ENCODE measurements around the gene GTF3C5.
"Not testable (repeated sequence)": the region's sequence is repeated elsewhere in the genome, so short reads cannot be mapped to it uniquely, and the experiment has no call there.

Gene GTF3C5

DNA sequence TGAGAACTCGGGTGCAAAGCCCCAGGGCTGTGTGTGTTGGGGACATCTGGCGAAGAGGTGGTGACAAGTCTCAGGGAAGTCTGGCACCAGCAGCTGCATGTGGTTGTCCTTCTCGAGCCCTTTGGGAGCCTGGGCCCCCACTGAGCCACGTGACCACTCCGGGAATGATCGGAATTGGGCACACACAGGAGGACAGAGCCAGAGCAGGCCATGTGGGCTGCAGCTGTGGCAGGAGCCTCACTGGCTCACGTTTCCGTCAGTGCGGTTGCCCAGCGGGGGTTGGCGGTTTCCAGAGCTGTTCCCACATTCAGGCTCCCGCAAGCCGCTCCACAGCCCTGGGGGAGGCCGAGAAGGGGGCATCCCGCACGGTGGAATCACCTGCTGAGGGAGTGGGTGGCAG is 24.2 kb downstream of the GTF3C5 start:
- DNase-seq (ENCODE audit: low read depth), result no peak

DNA sequence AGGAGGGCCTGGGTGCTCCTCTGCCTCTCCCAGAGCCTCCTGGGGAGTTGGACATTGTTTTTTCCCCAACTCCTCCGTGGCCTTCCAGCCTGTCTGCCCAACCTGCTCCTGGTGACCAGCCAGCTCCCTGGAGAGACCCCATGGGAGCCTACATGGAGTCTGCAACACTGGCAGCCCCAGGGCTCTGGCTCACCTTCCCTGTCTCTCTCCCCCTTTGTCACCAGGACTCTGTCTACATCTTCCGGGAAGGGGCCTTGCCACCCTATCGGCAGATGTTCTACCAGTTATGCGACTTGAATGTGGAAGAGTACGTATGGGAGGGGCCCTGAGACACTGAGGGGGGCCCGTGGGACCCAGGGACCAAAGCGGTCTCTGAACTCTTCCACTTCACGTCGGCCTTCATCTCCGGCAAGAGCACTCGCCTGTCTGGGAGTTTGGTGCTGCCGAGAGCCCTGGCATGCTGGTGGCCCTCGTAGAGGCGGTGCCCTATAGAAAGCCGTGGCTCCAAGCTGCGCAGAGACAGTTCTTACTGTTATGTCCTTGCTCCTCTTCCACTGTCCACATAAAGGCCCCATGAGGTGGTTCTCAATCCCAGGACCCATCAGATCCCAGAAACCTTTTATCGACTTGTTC is 25.1 kb downstream of the GTF3C5 start:
- no peak for DNase-seq (ENCODE audit: low read depth)

DNA sequence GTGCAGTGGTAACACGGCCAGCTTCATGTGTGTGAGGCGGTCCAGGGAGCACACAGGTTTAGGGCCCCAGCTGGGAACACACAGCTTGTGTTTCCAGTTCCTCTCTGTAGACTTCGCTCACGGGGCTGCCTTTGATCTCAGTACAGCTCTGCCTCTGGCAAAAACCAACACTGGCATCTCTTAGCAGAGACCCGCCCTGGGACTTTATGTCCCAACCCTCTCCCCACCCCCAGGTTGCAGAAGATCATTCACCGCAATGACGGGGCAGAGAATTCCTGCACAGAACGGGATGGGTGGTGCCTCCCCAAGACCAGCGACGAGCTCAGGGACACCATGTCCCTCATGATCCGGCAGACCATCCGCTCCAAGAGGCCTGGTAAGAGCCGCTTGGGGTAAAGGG is 25.7 kb downstream of the GTF3C5 start:
- DNase-seq (ENCODE audit: low read depth), result no peak

DNA sequence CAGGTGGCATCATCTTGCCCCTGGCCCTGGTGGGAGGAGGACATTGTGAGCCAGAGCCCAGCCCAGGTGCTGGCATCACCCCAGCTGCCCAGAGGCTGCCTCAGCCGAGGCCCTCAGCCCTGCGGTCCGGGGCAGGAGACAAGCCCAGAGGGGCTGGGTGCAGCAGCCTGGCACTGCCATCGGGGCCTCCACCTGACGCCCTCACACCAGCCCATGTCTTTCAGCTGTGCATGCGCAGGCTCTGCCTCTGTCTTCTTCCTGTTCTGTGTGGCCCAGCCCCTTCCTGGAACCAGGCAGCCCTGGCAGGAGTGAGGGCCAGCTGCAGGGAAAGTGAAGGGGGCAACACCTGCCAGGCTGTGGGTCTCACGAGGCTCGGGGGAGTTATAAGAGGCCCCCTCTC is 26.2 kb downstream of the GTF3C5 start:
- DNase-seq (ENCODE audit: low read depth), result no peak

DNA sequence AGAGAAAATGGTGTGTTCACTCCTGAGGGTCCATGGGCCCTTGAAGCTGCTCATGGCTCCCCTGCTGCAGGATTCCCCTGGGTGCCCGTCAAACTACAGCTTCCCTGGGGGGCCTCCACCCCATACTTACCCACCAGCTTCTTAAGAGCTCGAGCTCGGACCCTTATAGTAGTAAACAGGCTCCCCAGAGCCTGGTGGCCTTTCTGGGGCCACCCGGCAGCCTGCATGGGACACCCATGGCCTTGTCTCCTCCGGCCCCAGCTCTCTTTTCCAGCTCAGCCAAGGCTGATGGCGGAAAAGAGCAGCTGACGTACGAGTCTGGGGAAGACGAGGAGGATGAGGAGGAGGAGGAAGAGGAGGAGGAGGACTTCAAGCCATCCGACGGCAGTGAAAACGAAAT is 26.8 kb downstream of the GTF3C5 start:
- DNase-seq (ENCODE audit: low read depth), result no peak

DNA sequence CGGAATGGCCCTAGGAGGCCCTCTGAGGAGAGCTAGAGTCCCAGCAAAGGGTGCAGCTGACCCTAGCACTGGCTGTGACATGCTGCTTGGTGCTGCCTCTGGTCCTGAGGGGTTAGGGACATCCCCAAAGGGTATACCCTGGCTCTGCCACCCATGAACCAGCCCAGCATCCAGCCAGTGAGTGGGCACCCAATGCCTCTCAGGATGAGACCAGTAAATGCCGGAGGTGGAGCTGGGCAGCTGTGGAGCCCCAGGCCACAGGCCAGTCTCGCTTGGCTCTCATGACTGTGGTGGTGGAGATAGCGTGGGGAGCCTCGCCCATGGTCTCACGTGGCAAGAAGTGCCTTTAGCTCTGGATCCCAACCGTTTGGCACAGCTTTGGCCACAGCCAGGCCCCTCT is 27.3 kb downstream of the GTF3C5 start:
- no peak for DNase-seq (ENCODE audit: low read depth)

DNA sequence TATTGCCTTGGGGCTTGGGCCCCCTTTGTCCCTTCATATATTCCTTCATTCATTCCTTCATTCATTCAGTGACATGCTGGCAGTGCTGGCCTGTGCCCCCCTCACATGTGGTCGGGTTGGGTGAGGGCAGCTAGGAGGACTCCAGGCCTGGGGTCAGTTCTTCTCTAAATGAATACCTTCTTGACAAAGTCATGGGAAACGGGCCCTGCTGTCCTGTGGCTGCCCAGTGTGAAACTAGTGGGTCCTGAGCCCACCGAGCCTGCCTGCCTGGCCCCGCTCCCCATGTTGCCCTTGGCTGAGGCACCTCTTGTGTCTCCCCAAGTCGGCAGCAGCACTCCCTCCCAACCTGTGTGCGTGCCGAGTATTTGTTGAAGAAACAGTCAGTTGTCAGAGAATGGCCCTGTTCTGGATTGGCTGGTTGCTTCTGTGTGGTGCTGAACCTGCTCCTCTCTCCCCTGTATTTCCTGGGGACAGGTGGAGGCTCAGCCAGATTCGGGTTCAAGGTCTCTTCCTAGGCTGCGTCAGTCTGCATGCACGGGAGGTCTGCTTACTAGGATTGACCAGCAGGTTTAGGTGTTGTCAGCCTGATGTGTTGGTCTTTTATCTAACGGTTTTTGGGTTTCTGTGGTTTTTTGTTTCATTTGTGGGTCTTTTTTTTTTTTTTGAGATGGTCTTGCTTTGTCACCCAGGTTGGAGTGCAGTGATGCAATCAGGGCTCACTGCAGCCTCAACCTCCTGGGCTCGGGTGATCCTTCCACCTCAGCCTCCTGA is 27.9 kb downstream of the GTF3C5 start:
- no peak for DNase-seq (ENCODE audit: low read depth)

DNA sequence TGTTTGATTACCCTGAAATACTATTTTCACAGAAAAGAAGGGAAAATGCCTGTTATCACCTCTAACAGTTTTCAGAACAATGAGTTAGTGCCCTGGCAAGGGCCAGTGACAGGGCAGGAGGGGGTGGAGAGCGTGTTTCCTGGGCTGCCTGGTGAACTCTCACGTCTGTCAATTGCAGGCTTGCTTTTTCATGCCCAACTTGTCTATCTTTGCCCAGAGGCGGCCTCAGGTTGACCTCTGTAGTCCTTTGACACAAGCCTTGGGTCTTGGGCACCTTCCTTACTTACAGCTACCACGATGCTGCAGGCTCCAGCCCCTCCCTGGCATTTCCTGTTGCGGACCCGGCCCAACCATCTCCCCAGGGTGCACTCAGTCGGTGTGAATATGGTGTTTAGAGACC is 28.8 kb downstream of the GTF3C5 start:
- no peak for DNase-seq (ENCODE audit: low read depth)

DNA sequence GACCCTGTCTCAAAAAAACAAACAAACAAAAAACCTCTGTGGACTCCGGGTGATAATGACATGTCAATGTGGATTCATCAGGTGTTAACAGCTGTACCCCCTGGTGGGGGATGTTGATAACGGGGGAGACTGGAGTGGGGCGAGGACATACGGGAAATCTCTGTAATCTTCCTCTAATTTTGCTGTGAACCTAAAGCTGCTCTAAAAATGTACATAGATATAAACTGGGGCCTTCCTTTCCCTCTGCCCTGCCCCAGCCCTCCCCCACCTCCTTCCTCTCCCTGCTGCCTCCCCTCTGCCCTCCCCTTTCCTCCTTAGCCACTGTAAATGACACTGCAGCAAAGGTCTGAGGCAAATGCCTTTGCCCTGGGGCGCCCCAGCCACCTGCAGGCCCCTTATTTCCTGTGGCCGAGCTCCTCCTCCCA is 29.6 kb downstream of the GTF3C5 start:
- DNase-seq (ENCODE audit: low read depth), result no peak

DNA sequence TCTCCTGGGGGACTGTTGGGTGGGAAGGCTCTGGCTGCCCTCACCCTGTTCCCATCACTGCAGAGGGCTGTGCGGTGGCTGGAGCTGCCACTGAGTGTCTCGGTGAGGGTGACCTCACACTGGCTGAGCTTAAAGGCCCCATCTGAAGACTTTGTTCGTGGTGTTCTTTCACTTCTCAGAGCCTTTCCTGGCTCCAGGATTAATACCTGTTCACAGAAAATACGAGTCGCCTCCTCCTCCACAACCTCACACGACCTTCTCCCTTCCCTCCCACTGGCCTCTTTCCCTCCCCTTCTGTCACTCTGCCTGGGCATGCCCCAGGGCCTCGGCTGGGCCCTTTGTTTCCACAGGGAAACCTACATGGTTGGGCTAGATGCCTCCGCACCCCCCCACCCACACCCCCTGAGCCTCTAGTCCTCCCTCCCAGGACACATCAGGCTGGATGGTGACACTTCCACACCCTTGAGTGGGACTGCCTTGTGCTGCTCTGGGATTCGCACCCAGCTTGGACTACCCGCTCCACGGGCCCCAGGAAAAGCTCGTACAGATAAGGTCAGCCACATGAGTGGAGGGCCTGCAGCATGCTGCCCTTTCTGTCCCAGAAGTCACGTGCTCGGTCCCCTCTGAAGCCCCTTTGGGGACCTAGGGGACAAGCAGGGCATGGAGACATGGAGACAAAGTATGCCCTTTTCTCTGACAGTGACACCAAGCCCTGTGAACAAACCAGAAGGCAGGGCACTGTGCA is 30.4 kb downstream of the GTF3C5 start:
- not testable (repeated sequence) for DNase-seq (ENCODE audit: low read depth)

DNA sequence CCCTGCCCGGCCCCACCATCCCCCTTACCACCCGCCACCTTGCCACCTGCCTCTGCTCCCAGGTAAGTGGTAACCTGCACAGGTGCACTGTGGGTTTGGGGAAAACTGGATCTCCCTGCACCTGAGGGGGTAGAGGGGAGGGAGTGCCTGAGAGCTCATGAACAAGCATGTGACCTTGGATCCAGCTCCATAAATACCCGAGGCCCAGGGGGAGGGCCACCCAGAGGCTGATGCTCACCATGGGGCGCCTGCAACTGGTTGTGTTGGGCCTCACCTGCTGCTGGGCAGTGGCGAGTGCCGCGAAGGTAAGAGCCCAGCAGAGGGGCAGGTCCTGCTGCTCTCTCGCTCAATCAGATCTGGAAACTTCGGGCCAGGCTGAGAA is 31.0 kb downstream of the GTF3C5 start, which contains the start of gene CEL:
Gene CEL, plus strand, starts transcription at position 218 of the 382 bp plus-strand sequence. Its CDS starts 22 bp downstream, at position 240.
- not testable (repeated sequence) for DNase-seq (ENCODE audit: low read depth)

DNA sequence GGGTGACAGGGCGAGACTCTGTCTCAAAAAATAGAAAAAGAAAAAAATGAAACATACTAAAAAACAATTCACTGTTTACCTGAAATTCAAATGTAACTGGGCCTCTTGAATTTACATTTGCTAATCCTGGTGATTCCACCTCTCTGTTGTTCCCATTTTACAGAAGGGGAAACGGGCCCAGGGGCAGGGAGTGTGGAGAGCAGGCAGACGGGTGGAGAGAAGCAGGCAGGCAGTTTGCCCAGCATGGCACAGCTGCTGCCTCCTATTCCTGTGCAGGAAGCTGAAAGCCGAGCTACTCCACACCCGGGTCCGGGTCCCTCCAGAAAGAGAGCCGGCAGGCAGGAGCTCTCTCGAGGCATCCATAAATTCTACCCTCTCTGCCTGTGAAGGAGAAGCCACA is 31.8 kb downstream of the GTF3C5 start:
- DNase-seq (ENCODE audit: low read depth), result not testable (repeated sequence)

DNA sequence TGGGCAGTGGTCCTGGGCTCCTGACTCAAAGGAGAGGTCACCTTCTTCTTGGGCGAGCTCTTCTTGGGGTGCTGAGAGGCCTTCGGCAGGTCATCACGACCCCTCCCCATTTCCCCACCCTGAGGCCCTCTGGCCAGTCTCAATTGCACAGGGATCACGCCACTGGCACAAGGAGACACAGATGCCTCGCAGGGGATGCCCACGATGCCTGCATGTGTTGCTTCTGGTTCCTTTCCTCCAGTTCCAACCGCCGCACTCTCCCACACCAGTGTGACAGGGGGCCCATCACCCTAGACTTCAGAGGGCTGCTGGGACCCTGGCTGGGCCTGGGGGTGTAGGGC is 32.3 kb downstream of the GTF3C5 start:
- DNase-seq (ENCODE audit: low read depth), result no peak

DNA sequence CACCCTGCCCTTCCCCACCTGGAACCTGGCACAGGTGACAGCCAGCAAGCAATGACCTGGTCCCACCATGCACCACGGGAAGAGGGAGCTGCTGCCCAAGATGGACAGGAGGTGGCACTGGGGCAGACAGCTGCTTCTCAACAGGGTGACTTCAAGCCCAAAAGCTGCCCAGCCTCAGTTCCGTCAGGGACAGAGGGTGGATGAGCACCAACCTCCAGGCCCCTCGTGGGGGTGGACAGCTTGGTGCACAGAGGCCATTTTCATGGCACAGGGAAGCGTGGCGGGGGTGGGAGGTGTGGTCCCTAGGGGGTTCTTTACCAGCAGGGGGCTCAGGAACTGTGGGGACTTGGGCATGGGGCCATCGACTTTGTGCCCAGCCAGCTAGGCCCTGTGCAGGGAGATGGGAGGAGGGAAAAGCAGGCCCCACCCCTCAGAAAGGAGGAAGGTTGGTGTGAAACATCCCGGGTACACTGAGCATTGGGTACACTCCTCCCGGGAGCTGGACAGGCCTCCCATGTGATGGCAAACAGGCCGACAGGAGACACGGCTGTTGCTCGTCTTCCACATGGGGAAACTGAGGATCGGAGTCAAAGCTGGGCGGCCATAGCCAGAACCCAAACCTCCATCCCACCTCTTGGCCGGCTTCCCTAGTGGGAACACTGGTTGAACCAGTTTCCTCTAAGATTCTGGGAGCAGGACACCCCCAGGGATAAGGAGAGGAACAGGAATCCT is 32.9 kb downstream of the GTF3C5 start:
- DNase-seq (ENCODE audit: low read depth), result no peak

DNA sequence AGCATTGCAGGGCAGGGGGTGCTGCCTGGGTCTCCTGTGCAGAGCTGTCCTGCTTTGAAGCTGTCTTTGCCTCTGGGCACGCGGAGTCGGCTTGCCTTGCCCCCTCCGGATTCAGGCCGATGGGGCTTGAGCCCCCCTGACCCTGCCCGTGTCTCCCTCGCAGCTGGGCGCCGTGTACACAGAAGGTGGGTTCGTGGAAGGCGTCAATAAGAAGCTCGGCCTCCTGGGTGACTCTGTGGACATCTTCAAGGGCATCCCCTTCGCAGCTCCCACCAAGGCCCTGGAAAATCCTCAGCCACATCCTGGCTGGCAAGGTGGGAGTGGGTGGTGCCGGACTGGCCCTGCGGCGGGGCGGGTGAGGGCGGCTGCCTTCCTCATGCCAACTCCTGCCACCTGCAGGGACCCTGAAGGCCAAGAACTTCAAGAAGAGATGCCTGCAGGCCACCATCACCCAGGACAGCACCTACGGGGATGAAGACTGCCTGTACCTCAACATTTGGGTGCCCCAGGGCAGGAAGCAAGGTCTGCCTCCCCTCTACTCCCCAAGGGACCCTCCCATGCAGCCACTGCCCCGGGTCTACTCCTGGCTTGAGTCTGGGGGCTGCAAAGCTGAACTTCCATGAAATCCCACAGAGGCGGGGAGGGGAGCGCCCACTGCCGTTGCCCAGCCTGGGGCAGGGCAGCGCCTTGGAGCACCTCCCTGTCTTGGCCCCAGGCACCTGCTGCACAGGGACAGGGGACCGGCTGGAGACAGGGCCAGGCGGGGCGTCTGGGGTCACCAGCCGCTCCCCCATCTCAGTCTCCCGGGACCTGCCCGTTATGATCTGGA is 33.7 kb downstream of the GTF3C5 start:
- DNase-seq (ENCODE audit: low read depth), result no peak

DNA sequence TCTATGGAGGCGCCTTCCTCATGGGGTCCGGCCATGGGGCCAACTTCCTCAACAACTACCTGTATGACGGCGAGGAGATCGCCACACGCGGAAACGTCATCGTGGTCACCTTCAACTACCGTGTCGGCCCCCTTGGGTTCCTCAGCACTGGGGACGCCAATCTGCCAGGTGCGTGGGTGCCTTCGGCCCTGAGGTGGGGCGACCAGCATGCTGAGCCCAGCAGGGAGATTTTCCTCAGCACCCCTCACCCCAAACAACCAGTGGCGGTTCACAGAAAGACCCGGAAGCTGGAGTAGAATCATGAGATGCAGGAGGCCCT is 34.2 kb downstream of the GTF3C5 start:
- DNase-seq (ENCODE audit: low read depth), result no peak

DNA sequence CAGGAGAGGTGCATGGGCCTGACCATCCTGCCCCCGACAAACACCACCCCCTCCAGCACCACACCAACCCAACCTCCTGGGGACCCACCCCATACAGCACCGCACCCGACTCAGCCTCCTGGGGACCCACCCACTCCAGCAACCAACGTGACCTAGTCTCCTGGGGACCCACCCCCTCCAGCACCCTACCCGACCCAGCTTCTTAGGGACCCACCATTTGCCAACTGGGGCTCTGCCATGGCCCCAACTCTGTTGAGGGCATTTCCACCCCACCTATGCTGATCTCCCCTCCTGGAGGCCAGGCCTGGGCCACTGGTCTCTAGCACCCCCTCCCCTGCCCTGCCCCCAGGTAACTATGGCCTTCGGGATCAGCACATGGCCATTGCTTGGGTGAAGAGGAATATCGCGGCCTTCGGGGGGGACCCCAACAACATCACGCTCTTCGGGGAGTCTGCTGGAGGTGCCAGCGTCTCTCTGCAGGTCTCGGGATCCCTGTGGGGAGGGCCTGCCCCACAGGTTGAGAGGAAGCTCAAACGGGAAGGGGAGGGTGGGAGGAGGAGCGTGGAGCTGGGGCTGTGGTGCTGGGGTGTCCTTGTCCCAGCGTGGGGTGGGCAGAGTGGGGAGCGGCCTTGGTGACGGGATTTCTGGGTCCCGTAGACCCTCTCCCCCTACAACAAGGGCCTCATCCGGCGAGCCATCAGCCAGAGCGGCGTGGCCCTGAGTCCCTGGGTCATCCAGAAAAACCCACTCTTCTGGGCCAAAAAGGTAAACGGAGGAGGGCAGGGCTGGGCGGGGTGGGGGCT is 35.6 kb downstream of the GTF3C5 start:
- DNase-seq (ENCODE audit: low read depth), result no peak

DNA sequence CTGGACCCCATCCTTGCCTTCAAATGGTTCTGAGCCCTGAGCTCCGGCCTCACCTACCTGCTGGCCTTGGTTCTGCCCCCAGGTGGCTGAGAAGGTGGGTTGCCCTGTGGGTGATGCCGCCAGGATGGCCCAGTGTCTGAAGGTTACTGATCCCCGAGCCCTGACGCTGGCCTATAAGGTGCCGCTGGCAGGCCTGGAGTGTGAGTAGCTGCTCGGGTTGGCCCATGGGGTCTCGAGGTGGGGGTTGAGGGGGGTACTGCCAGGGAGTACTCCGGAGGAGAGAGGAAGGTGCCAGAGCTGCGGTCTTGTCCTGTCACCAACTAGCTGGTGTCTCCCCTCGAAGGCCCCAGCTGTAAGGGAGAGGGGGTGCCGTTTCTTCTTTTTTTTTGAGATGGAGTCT is 36.2 kb downstream of the GTF3C5 start:
- no peak for DNase-seq (ENCODE audit: low read depth)

DNA sequence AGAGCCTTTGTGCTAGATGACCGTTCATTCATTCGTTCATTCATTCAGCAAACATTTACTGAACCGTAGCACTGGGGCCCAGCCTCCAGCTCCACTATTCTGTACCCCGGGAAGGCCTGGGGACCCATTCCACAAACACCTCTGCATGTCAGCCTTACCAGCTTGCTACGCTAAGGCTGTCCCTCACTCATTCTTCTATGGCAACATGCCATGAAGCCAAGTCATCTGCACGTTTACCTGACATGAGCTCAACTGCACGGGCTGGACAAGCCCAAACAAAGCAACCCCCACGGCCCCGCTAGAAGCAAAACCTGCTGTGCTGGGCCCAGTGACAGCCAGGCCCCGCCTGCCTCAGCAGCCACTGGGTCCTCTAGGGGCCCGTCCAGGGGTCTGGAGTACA is 37.0 kb downstream of the GTF3C5 start:
- DNase-seq (ENCODE audit: low read depth), result no peak

DNA sequence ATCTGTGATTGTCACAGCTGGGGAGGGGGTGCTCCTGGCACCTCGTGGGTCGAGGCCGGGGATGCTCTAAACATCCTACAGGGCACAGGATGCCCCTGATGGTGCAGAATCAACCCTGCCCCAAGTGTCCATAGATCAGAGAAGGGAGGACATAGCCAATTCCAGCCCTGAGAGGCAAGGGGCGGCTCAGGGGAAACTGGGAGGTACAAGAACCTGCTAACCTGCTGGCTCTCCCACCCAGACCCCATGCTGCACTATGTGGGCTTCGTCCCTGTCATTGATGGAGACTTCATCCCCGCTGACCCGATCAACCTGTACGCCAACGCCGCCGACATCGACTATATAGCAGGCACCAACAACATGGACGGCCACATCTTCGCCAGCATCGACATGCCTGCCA is 37.6 kb downstream of the GTF3C5 start:
- not testable (repeated sequence) for DNase-seq (ENCODE audit: low read depth)

DNA sequence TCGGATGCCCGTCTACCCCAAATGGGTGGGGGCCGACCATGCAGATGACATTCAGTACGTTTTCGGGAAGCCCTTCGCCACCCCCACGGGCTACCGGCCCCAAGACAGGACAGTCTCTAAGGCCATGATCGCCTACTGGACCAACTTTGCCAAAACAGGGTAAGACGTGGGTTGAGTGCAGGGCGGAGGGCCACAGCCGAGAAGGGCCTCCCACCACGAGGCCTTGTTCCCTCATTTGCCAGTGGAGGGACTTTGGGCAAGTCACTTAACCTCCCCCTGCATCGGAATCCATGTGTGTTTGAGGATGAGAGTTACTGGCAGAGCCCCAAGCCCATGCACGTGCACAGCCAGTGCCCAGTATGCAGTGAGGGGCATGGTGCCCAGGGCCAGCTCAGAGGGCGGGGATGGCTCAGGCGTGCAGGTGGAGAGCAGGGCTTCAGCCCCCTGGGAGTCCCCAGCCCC is 39.7 kb downstream of the GTF3C5 start:
- not testable (repeated sequence) for DNase-seq (ENCODE audit: low read depth)

Measured in non-pigmented ciliary epithelial cell (primary cell).